ENCODE data around the gene KRTAP1-5. TPM values are rescaled to one million over a fixed set of nuclear protein-coding genes. Genes with fewer than 3 reads are reported as not detected.
"Not testable (repeated sequence)": the region's sequence is repeated elsewhere in the genome, so short reads cannot be mapped to it uniquely, and the experiment has no call there.

The KRTAP1-5 gene
- total RNA-seq, 1 donor from 2014 or later: not detected

GRCh38 chr17:41061964-41062363 is 35.0 kb upstream of the KRTAP1-5 start:
- no peak overlapping the region for H3K4me3 ChIP-seq
- no peak overlapping the region for H3K27ac ChIP-seq
- Mint-ChIP-seq H3K36me3 (no peaks in the 10 kb centered on the region), H3K27me3 (ENCODE audit: insufficient read depth, low read depth) (peaks cover 3% of the 10 kb centered on the region), H3K4me1 (peaks cover 10% of the 10 kb centered on the region), H3K4me3 (no peak overlapping the region), H3K27ac (no peak overlapping the region), H3K9me3 (no peaks in the 10 kb centered on the region)
- H3K4me1 ChIP-seq: no peaks in the 10 kb centered on the region
- no peaks in the 10 kb centered on the region for H3K27me3 ChIP-seq
- no peaks in the 10 kb centered on the region for H3K9me3 ChIP-seq (ENCODE audit: low read depth)
- H4K20me1 ChIP-seq (ENCODE audit: low read depth): no peaks in the 10 kb centered on the region
- H3K4me2 ChIP-seq: no peak overlapping the region
- H3K36me3 ChIP-seq: no peaks in the 10 kb centered on the region
- TF ChIP-seq EZH2 (IDR thresholded peaks at IDR 0.05) (no peak), CTCF (IDR thresholded peaks at IDR 0.05) (no peak), EZH2phosphoT487 (IDR thresholded peaks at IDR 0.05) (no peak)
- DNase-seq (ENCODE audit: low spot score): no peak
- no peaks in the 10 kb centered on the region for H3K79me2 ChIP-seq (ENCODE audit: low read depth)
- no peak overlapping the region for H3K9ac ChIP-seq
- H3F3A ChIP-seq (ENCODE audit: low read depth): no peaks in the 10 kb centered on the region
- H2AFZ ChIP-seq (replicated peaks): no peak overlapping the region

DNA sequence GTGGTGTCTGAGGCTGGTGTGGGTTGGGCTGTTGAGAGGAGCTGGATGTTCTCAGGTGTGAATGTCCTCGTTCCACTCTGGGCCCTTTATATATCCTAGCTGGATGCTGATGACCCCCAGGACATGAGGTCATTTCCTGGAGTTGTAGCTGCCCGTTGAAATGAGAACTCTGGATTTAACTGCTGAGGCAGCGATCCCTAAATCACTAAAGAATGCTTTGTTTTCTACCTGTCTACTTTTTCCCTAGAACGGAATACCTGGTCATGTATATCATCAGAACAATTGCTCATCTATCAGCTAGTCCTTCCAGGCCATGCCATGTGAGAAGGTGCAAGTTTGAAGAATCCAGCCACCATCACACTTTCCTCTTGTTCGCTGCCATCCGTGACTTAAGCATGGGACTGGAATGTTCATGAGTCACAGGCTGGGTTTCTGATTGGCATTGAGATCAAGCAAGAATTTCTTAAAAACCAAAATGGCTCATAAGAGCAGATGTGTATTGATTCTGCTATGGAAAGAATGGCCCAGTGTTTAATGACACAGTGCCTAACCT is 33.1 kb upstream of the KRTAP1-5 start, which contains the start of gene KRTAP2-3:
Gene KRTAP2-3, minus strand, starts transcription at position 63 of the 553 bp plus-strand sequence. CDS start 64 bp downstream, outside the sequence.
- no peaks in the 10 kb centered on the region for H3K9me3 Mint-ChIP-seq
- H3K36me3 Mint-ChIP-seq: no peaks in the 10 kb centered on the region
- Histone ChIP-seq H3K27me3 (no peaks in the 10 kb centered on the region), H3K4me3 (no peak within 1 kb of the TSS), H3K27ac (no peak within 1 kb of the TSS), H3K9me3 (ENCODE audit: low read depth) (no peaks in the 10 kb centered on the region), H4K20me1 (ENCODE audit: low read depth) (no peaks in the 10 kb centered on the region), H3K4me1 (no peaks in the 10 kb centered on the region), H3K36me3 (no peaks in the 10 kb centered on the region), H3K79me2 (ENCODE audit: low read depth) (no peaks in the 10 kb centered on the region), H3K9ac (no peak within 1 kb of the TSS), H3K4me2 (no peak within 1 kb of the TSS), H2AFZ (replicated peaks) (no peak within 1 kb of the TSS), H3F3A (ENCODE audit: low read depth) (no peaks in the 10 kb centered on the region)
- peak within 1 kb of the TSS; percentile 76 for H3K27ac Mint-ChIP-seq
- peaks cover 3% of the 10 kb centered on the region for H3K27me3 Mint-ChIP-seq (ENCODE audit: insufficient read depth, low read depth)
- DNase-seq (ENCODE audit: low spot score): no peak
- H3K4me1 Mint-ChIP-seq: peaks cover 10% of the 10 kb centered on the region
- no peak for TF ChIP-seq CTCF (IDR thresholded peaks at IDR 0.05)
- no peak for TF ChIP-seq EZH2phosphoT487 (IDR thresholded peaks at IDR 0.05)
- no peak for TF ChIP-seq EZH2 (IDR thresholded peaks at IDR 0.05)
- H3K4me3 Mint-ChIP-seq: no peak within 1 kb of the TSS

DNA sequence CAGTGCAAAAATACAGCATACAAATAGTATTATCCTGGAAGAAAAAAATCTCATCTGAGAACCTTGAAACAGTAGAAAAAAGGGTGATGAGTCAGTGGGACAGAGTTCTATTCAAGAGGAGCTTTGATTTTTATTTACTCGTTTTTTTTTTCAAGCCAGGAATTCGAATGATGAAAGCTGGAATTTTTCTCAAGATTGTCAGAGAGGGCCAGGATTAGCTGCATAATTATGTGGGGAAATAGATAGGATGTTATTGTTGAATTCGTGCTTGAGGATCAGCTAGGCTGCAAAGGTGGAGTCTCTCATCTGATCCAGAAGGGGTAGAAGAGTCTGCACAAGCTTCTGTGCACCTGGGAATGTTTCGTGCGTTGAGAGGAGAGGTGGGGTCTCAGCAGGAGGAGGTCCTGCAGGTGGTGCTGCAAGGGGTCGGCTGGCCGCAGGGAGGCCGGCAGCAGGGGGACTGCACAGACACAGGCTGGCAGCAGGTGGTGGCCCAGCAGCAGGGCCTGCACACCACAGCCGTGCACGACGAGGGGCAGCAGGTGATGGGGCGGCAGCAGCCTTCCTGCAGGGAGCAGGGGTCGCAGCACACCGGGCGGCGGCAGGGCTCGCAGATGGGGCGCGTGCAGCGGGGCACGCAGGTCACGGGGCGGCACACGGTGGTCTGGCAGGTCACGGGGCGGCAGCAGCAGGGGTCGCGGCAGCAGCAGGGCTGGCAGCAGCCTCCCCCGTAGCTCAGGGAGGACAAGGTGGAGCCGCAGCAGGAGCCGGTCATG is 32.5 kb upstream of the KRTAP1-5 start:
- not testable (repeated sequence) for H3K27me3 ChIP-seq; H2AFZ ChIP-seq (replicated peaks); H4K20me1 ChIP-seq (ENCODE audit: low read depth); H3K4me3 ChIP-seq; H3K4me3 Mint-ChIP-seq; H3K9ac ChIP-seq; H3K79me2 ChIP-seq (ENCODE audit: low read depth); H3K36me3 ChIP-seq; DNase-seq (ENCODE audit: low spot score); H3K4me1 Mint-ChIP-seq; H3K9me3 ChIP-seq (ENCODE audit: low read depth); H3F3A ChIP-seq (ENCODE audit: low read depth); H3K4me1 ChIP-seq; H3K4me2 ChIP-seq; H3K9me3 Mint-ChIP-seq; H3K27ac ChIP-seq; H3K36me3 Mint-ChIP-seq; H3K27me3 Mint-ChIP-seq (ENCODE audit: insufficient read depth, low read depth)
- H3K27ac Mint-ChIP-seq: peak overlapping the region; percentile 76

- H3K9me3 ChIP-seq (ENCODE audit: low read depth): no peaks in the 10 kb centered on the region
- H3K79me2 ChIP-seq (ENCODE audit: low read depth): no peaks in the 10 kb centered on the region
- peaks cover 10% of the 10 kb centered on the region for H3K4me1 Mint-ChIP-seq
- no peak overlapping the region for H2AFZ ChIP-seq (replicated peaks)
- no peaks in the 10 kb centered on the region for H3K9me3 Mint-ChIP-seq
- no peak overlapping the region for H3K27ac ChIP-seq
- no peak overlapping the region for H3K4me3 ChIP-seq
- H3K27ac Mint-ChIP-seq: no peak overlapping the region
- no peak overlapping the region for H3K9ac ChIP-seq
- H4K20me1 ChIP-seq (ENCODE audit: low read depth): no peaks in the 10 kb centered on the region
- no peaks in the 10 kb centered on the region for H3K4me1 ChIP-seq
- H3K27me3 Mint-ChIP-seq (ENCODE audit: insufficient read depth, low read depth): peaks cover 3% of the 10 kb centered on the region
- no peak overlapping the region for H3K4me3 Mint-ChIP-seq
- no peaks in the 10 kb centered on the region for H3F3A ChIP-seq (ENCODE audit: low read depth)
- no peaks in the 10 kb centered on the region for H3K36me3 ChIP-seq
- H3K27me3 ChIP-seq: no peaks in the 10 kb centered on the region
- no peak for TF ChIP-seq EZH2 (IDR thresholded peaks at IDR 0.05)
- TF ChIP-seq CTCF (IDR thresholded peaks at IDR 0.05): no peak
- TF ChIP-seq EZH2phosphoT487 (IDR thresholded peaks at IDR 0.05): no peak
- no peaks in the 10 kb centered on the region for H3K36me3 Mint-ChIP-seq
- DNase-seq (ENCODE audit: low spot score): no peak
- no peak overlapping the region for H3K4me2 ChIP-seq
These were observed 31.7 kb upstream of the KRTAP1-5 start for GRCh38 chr17:41058741-41059140.

Measured in neural progenitor cell (in vitro differentiated cells).